ENCODE measurements around the gene AGPAT1. TPM values are rescaled to one million over a fixed set of nuclear protein-coding genes. Genes with fewer than 3 reads are reported as not detected.

AGPAT1 gene
- polyA plus RNA-seq, 1 experiment = 158 TPM

DNA sequence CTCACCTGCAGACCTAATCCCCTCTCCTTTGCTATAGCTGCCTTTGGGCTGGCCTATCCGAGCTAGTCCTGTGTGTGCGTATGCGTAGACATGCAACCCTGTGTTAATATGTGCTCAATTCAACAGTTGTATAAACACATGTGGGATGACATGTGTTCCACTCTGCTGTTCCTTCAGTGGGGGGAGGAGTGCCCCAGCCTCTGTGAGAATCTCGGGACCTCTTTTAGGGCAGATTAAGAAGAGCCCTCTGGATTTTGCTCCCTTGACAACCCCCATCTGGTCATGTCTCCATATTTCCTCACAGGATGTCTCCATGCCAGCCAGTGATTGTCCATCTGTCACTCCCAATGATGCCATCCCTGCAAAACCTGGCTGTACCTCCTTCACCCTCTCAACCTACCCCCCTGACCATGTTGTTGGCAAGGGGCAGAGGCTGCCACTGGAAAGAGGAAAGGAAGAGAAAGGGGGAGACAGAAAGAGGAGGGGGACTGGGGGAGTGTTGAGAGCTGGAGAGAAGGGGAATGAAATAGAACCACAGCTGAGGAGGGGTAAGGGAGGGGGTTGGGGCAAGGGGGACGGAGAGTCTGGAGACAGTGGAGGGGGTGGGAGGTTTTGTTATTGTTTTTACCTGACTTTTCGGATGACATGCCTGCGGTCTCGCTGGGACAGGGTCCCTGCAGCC is 24.6 kb downstream of the AGPAT1 start:
- ChIA-PET CTCF (interaction anchor here (2.1 to 3.4 kb wide), 2 partner anchors 22 to 33 kb away, joined by 11 to 16 read pairs; partner anchors contain the start of gene FKBPL), POLR2A (no interaction called here)
- TF ChIP-seq CTCF (IDR thresholded peaks at IDR 0.05; ENCODE audit: insufficient read depth, low read depth, low read length) = no peak
- no peak for DNase-seq (ENCODE audit: low read depth)
- peak overlapping the region; percentile 56 for H3K4me3 ChIP-seq (ENCODE audit: low read depth, low read length)
- peaks cover 6% of the 10 kb centered on the region for H3K36me3 ChIP-seq (ENCODE audit: control insufficient read depth, insufficient read depth, low read length)
- no peaks in the 10 kb centered on the region for H3K27me3 ChIP-seq (ENCODE audit: control insufficient read depth, insufficient read depth, low read length)

GRCh38 chr6:32149932-32150870 is 25.7 kb downstream of the AGPAT1 start:
- CTCF ChIA-PET = interaction anchor here (2.1 to 3.4 kb wide), 2 partner anchors 20 to 32 kb away, joined by 11 to 16 read pairs; partner anchors contain the start of gene FKBPL

GRCh38 chr6:32149092-32149755 is 26.7 kb downstream of the AGPAT1 start:
- no peaks in the 10 kb centered on the region for H3K27me3 ChIP-seq (ENCODE audit: control insufficient read depth, insufficient read depth, low read length)
- no peak for DNase-seq (ENCODE audit: low read depth)
- TF ChIP-seq CTCF (IDR thresholded peaks at IDR 0.05; ENCODE audit: insufficient read depth, low read depth, low read length) = no peak
- ChIA-PET CTCF (no interaction called here), POLR2A (no interaction called here)
- no peak overlapping the region for H3K4me3 ChIP-seq (ENCODE audit: low read depth, low read length)
- peaks cover 6% of the 10 kb centered on the region for H3K36me3 ChIP-seq (ENCODE audit: control insufficient read depth, insufficient read depth, low read length)

More at GRCh38 chr6:32149932-32150870, 25.7 kb downstream of the AGPAT1 start:
- H3K36me3 ChIP-seq (ENCODE audit: control insufficient read depth, insufficient read depth, low read length) = peaks cover 6% of the 10 kb centered on the region
- H3K27me3 ChIP-seq (ENCODE audit: control insufficient read depth, insufficient read depth, low read length) = no peaks in the 10 kb centered on the region
- DNase-seq (ENCODE audit: low read depth) = no peak
- POLR2A ChIA-PET = no interaction called here
- peak overlapping the region; percentile 10 for H3K4me3 ChIP-seq (ENCODE audit: low read depth, low read length)
- no peak for TF ChIP-seq CTCF (IDR thresholded peaks at IDR 0.05; ENCODE audit: insufficient read depth, low read depth, low read length)

- Histone ChIP-seq H3K27me3 (ENCODE audit: control insufficient read depth, insufficient read depth, low read length) (no peaks in the 10 kb centered on the region), H3K4me3 (ENCODE audit: low read depth, low read length) (no peak overlapping the region), H3K36me3 (ENCODE audit: control insufficient read depth, insufficient read depth, low read length) (peaks cover 6% of the 10 kb centered on the region)
- POLR2A ChIA-PET = no interaction called here
- TF ChIP-seq CTCF (IDR thresholded peaks at IDR 0.05; ENCODE audit: insufficient read depth, low read depth, low read length) = no peak
- no peak for DNase-seq (ENCODE audit: low read depth)
- CTCF ChIA-PET = interaction anchor here (0.6 kb wide), 2 partner anchors 40 to 1564 kb away, joined by 3 to 4 read pairs; no protein-coding TSS in a partner anchor
These were observed 27.4 kb downstream of the AGPAT1 start for GRCh38 chr6:32148289-32149091.

Data from BJ (cell line).